Measurements from ENCODE around the gene KLHDC9. TPM values are rescaled to one million over a fixed set of nuclear protein-coding genes. Genes with fewer than 3 reads are reported as not detected.

Gene KLHDC9
- total RNA-seq, 1 experiment from 2014 or later, result not detected

- H3K36me3 ChIP-seq, result peaks cover 2% of the 10 kb centered on the region
- no peaks in the 10 kb centered on the region for H3K9me3 ChIP-seq (replicated peaks)
- no peak overlapping the region for H3K4me3 ChIP-seq
- H3K27me3 ChIP-seq (replicated peaks), result no peaks in the 10 kb centered on the region
- no peak overlapping the region for H3K27ac ChIP-seq
- H3K4me1 ChIP-seq (replicated peaks), result no peaks in the 10 kb centered on the region
- DNase-seq (ENCODE audit: low read depth in 1 of 2, low spot score in 2 of 2), result no peak
Measured at GRCh38 chr1:161139766-161140165, 41.6 kb downstream of the KLHDC9 start.

- H3K36me3 ChIP-seq, result 0 out of 2 replicates have a peak, but pooled peaks cover 2% of the 10 kb centered on the region
- H3K27ac ChIP-seq, result no peak overlapping the region
- no peak for DNase-seq (ENCODE audit: low read depth in 1 of 2, low spot score in 2 of 2)
- no peaks in the 10 kb centered on the region for H3K27me3 ChIP-seq (replicated peaks)
- H3K4me1 ChIP-seq (replicated peaks), result no peaks in the 10 kb centered on the region
- no peak overlapping the region for H3K4me3 ChIP-seq
- no peaks in the 10 kb centered on the region for H3K9me3 ChIP-seq (replicated peaks)
Measured at GRCh38 chr1:161140755-161141400, 42.7 kb downstream of the KLHDC9 start.

GRCh38 chr1:161145832-161146231, 47.7 kb downstream of the KLHDC9 start:
- H3K36me3 ChIP-seq, result no peaks in the 10 kb centered on the region
- no peak overlapping the region for H3K27ac ChIP-seq
- no peaks in the 10 kb centered on the region for H3K9me3 ChIP-seq (replicated peaks)
- no peaks in the 10 kb centered on the region for H3K27me3 ChIP-seq (replicated peaks)
- no peaks in the 10 kb centered on the region for H3K4me1 ChIP-seq (replicated peaks)
- H3K4me3 ChIP-seq, result no peak overlapping the region
- no peak for DNase-seq (ENCODE audit: low read depth in 1 of 2, low spot score in 2 of 2)

Other genes with a start within 250 kb of the KLHDC9 start
- gene CD244, start 235.5 kb upstream of the KLHDC9 start, total RNA-seq (2014; rRNA removed; shearing (Covaris generic)), result not detected in 2 replicates
- not detected in 2 replicates for gene ITLN1, start 213.2 kb upstream of the KLHDC9 start, total RNA-seq (2014; rRNA removed; shearing (Covaris generic))
- gene ITLN2, start 143.6 kb upstream of the KLHDC9 start, total RNA-seq (2014; rRNA removed; shearing (Covaris generic)), result not detected in 2 replicates
- 3.2 and 4.5 TPM in 2 replicates for gene F11R, start 77.2 kb upstream of the KLHDC9 start, total RNA-seq (2014; rRNA removed; shearing (Covaris generic))
- 3.1 TPM in 1 of 2 replicates, not detected in the other for gene TSTD1, start 59.4 kb upstream of the KLHDC9 start, total RNA-seq (2014; rRNA removed; shearing (Covaris generic))
- 63.2 and 68.1 TPM in 2 replicates for gene USF1, start 52.4 kb upstream of the KLHDC9 start, total RNA-seq (2014; rRNA removed; shearing (Covaris generic))
- not detected in 2 replicates for gene ARHGAP30, start 28.5 kb upstream of the KLHDC9 start, total RNA-seq (2014; rRNA removed; shearing (Covaris generic))
- gene NECTIN4, start 8.8 kb upstream of the KLHDC9 start, total RNA-seq (2014; rRNA removed; shearing (Covaris generic)), result 0.21 TPM in 1 of 2 replicates, not detected in the other
- 116 and 194 TPM in 2 replicates for gene PFDN2, start 19.7 kb downstream of the KLHDC9 start, total RNA-seq (2014; rRNA removed; shearing (Covaris generic))
- 16.9 and 19.6 TPM in 2 replicates for gene NIT1, start 19.7 kb downstream of the KLHDC9 start, total RNA-seq (2014; rRNA removed; shearing (Covaris generic))
- 16.9 and 26.3 TPM in 2 replicates for gene DEDD, start 34.3 kb downstream of the KLHDC9 start, total RNA-seq (2014; rRNA removed; shearing (Covaris generic))
- gene UFC1, start 55.6 kb downstream of the KLHDC9 start, total RNA-seq (2014; rRNA removed; shearing (Covaris generic)), result 60.4 and 105 TPM in 2 replicates
- 3.7 and 4.8 TPM in 2 replicates for gene USP21, start 61.1 kb downstream of the KLHDC9 start, total RNA-seq (2014; rRNA removed; shearing (Covaris generic))
- gene PPOX, start 68.1 kb downstream of the KLHDC9 start, total RNA-seq (2014; rRNA removed; shearing (Covaris generic)), result 8.9 and 27.7 TPM in 2 replicates
- gene B4GALT3, start 79.1 kb downstream of the KLHDC9 start, total RNA-seq (2014; rRNA removed; shearing (Covaris generic)), result 32.9 and 37.0 TPM in 2 replicates
- not detected in 2 replicates for gene ADAMTS4, start 100.7 kb downstream of the KLHDC9 start, total RNA-seq (2014; rRNA removed; shearing (Covaris generic))
- gene NDUFS2, start 104.0 kb downstream of the KLHDC9 start, total RNA-seq (2014; rRNA removed; shearing (Covaris generic)), result 76.2 and 84.7 TPM in 2 replicates
- gene FCER1G, start 116.9 kb downstream of the KLHDC9 start, total RNA-seq (2014; rRNA removed; shearing (Covaris generic)), result 1.1 TPM in 1 of 2 replicates, not detected in the other
- not detected in 2 replicates for gene APOA2, start 125.3 kb downstream of the KLHDC9 start, total RNA-seq (2014; rRNA removed; shearing (Covaris generic))
- 8.4 and 9.4 TPM in 2 replicates for gene TOMM40L, start 127.7 kb downstream of the KLHDC9 start, total RNA-seq (2014; rRNA removed; shearing (Covaris generic))
- not detected in 2 replicates for gene NR1I3, start 139.8 kb downstream of the KLHDC9 start, total RNA-seq (2014; rRNA removed; shearing (Covaris generic))
- not detected in 2 replicates for gene PCP4L1, start 160.4 kb downstream of the KLHDC9 start, total RNA-seq (2014; rRNA removed; shearing (Covaris generic))
- gene MPZ, start 211.6 kb downstream of the KLHDC9 start, total RNA-seq (2014; rRNA removed; shearing (Covaris generic)), result not detected in 2 replicates
- 20.3 and 35.9 TPM in 2 replicates for gene SDHC, start 216.0 kb downstream of the KLHDC9 start, total RNA-seq (2014; rRNA removed; shearing (Covaris generic))

Measured in SJSA1 (cell line).